NCI-H524 treated with DMSO at 0.1 percent for 48 hours (cell line): ENCODE data around the gene POU5F1.
"Not testable (repeated sequence)": the region's sequence is repeated elsewhere in the genome, so short reads cannot be mapped to it uniquely, and the experiment has no call there.

Experiments
- DNase-seq: peaks from one replicate; lab custom pipeline; 2025; lab: John Stamatoyannopoulos, UW

The POU5F1 gene

DNA sequence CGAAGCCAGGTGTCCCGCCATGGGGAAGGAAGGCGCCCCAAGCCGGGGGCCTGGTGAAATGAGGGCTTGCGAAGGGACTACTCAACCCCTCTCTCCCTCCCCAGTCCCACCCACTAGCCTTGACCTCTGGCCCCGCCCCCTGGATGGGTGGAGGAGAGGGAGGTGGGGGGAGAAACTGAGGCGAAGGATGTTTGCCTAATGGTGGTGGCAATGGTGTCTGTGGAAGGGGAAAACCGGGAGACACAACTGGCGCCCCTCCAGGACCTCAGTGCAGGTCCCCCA is at the start of gene POU5F1:
TSS of gene POU5F1 (minus strand) at position 83 of the 282 bp plus-strand sequence. CDS start at position 21, 62 bp downstream.
- no peak for DNase-seq

DNA sequence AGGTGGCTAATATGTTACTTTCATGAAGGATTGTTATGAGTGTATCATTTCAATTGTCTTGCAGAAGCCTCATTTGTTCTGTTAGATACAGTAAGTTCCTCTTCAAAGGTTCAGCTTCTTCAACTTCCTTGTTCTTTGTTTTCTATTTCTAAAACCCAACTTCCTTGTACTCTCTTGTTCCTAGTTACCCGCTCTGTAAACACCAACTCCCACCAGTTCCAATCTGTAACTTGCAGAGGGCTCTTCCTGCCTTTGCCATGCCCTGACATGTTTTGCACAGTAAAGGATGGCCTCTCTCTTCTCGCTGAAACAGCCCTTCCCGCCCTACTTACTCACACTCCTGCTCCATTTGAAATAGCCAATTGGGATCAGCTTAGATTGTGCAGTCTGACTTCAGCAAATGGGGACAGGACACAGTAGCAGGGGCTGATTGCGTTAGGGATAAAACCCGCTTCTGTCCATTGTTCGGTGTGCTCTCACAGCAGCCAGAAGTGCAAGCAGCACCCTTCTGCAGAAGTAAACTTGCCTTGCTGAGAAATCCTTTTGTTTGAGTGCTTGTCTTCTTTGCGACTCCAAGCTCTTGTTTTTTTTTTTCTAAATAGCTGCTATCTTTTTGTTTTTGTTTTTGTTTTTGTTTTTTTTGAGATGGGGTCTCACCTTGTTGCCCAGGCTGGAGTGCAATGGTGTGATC is 45.9 kb upstream of the POU5F1 start:
- DNase-seq, result no peak

DNA sequence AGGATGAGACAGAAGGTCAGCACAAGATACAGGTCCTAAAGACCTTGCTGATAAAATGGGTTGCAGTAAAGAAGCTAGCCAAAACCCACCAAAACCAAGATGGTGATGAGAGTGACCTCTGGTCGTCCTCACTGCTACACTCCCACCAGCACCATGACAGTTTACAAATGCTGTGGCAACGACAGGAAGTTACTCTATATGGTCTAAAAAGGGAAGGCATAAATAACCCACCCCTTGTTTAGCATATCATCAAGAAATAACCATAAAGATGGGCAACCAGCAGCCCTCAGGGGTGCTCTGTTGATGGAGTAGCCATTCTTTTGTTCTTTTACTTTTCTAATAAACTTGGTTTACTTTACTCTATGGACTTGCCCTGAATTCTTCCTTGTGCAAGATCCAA is 44.7 kb upstream of the POU5F1 start:
- not testable (repeated sequence) for DNase-seq

DNA sequence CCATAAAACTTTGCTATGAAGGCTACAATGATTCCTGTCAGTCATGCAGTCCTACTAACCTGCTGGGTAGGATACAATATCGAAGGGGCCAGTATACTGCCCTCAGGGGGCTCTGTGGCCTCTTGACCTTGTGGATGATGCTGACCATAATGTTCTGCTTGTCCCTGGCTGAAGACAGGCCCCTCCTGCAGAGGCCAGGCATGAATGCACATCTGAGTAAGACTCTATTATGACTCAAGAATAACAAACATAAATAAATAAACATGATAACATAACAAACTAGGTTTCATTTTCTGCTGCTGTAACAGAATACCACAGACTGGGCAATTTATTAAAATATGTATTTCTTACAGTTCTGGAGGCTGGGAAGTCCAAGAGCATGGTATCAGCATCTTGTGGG is 44.0 kb upstream of the POU5F1 start:
- no peak for DNase-seq

- DNase-seq, result no peak
These were observed 40.5 kb upstream of the POU5F1 start for GRCh38 chr6:31210741-31211532.

- no peak for DNase-seq
These were observed 39.6 kb upstream of the POU5F1 start for GRCh38 chr6:31210123-31210522.

DNA sequence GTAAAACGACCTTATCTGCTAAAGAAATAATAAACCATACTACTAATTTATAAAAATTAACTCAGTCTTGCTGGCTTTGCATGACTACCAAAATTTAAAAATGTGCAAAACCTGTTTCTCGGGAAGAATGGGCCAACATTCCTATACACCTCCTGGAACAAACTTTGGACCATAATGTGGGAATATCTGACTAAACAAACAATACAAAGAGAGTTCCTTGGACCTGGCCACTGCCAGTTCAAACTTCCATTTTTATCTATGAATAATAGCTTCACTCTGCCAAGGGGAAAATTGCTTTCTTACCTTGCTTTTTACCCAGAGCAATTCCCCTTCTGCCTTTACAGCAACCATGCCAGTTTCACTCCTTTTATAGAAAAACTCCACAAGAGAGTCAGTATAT is 38.7 kb upstream of the POU5F1 start:
- no peak for DNase-seq

GRCh38 chr6:31208506-31208905 is 38.0 kb upstream of the POU5F1 start:
- no peak for DNase-seq

- DNase-seq, result no peak
These were observed 35.2 kb upstream of the POU5F1 start for GRCh38 chr6:31205638-31206037.

- no peak for DNase-seq
These were observed 34.3 kb upstream of the POU5F1 start for GRCh38 chr6:31204751-31205145.

GRCh38 chr6:31203345-31203979 is 33.0 kb upstream of the POU5F1 start:
- DNase-seq, result no peak

- no peak for DNase-seq
These were observed 32.0 kb upstream of the POU5F1 start for GRCh38 chr6:31202259-31203166.

DNA sequence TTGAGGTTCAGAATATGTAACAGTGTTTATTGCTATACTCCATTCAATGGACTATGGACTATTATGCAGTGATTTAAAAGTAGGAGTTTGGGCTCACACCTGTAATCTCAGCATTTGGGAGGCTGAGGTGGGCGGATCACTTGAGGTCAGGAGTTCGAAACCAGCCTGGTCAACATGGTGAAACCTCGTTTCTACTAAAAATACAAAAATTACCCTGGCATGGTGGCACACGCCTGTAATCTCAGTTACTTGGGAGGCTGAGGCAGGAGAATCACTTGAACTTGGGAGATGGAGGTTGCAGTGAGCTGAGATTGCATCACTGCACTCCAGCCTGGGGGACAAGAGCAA is 28.6 kb upstream of the POU5F1 start:
- DNase-seq, result not testable (repeated sequence)

DNA sequence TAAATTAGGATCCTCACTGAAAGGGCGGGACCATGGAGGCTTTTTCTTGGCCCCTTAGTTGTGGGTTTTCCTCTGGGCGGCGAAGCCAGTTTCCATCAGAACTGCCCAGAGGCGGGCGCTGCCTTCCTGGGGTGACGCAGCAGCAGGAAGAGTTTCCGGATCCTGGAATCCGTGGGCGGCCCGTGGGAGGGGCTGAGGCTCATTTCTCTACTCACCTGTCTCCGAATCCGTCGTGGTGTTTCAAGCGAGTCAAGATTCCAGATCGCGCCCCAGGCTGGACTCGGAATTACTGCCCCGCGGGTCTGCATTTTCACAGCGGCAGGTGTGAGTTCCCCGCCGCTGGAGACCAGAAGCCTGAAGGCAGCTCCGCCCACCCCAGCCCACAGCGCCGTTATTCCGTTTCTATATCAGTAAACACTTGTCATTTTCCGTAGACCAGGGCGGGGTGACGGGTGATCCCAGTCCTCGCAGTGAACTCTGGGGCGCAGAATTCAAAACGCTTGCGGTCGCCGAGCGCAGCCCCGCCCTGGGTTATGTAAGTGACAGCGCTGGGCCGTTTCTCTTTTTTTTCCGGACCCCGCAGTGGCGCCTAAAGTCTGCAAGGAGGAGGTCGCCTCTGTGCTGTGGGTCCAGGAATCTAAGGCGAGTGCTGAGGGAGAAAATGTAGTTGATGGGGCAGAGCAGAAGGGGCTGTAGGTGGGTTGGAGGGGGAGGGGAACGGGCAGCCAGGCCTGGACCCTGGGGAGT is 27.2 kb upstream of the POU5F1 start:
- no peak for DNase-seq

DNA sequence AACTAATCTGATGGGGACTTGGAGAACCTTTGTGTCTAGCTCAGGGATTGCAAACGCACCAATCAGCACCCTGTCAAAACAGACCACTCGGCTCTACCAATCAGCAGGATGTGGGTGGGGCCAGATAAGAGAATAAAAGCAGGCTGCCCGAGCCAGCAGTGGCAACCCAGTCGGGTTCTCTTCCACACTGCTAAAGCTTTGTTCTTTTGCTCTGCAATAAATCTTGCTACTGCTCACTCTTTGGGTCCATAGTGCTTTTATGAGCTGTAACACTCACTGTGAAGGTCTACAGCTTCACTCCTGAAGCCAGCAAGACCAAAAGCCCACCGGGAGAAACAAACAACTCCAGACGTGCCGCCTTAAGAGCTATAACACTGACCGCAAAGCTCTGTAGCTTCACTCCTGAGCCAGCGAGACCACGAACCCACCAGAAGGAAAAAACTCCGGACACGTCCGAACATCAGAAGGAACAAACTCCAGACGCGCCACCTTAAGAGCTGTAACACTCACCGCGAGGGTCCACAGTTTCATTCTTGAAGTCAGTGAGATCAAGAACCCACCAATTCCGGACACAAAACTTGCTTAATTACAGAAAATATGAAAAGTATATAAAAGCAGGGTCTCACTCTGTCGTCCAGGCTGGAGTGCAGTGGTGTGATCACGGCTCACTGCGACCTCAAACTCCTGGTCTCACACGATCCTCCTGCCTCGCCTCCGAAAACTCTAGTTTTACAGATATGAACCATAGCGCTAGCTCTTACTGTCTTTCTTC is 26.0 kb upstream of the POU5F1 start:
- DNase-seq, result not testable (repeated sequence)

DNA sequence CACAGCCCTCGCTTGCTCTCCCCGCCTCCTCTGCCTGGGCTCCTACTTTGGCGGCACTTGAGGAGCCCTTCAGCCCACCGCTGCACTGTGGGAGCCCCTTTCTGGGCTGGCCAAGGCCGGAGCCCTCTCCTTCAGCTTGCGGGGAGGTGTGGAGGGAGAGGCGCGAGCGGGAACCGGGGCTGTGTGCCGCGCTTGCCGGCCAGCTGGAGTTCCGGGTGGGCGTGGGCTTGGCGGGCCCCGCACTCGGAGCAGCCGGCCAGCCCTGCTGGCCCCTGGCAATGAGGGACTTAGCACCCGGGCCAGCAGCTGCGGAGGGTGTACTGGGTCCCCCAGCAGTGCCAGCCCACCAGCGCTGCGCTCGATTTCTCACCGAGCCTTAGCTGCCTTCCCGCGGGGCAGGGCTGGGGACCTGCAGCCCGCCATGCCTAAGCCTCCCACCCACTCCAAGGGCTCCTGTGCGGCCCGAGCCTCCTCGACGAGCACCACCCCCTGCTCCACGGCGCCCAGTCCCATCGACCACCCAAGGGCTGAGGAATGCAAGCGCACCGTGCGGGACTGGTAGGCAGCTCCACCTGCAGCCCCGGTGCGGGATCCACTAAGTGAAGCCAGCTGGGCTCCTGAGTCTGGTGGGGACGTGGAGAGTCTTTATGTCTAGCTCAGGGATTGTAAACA is 25.0 kb upstream of the POU5F1 start:
- DNase-seq, result not testable (repeated sequence)

- no peak for DNase-seq
These were observed 23.8 kb upstream of the POU5F1 start for GRCh38 chr6:31194061-31194834.

DNA sequence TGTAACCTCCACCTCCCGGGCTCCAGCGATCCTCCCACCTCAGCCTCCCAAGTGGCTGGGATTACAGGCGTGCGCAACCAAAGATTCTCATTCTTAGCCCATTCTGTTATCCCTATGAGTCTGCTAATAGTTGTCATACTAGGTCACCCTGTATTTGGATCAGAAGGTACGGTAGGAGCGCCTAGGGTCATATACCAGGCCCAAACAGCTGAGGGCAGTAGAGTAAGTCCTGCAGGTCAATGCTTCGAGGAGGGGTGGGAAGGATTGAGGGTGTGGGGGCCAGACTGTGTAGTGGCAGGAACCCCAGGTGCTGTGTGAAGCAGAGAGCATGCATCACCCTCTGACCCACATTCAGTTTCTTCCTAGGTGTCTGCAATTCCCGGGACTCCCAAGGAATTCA is 22.7 kb upstream of the POU5F1 start:
- DNase-seq, result no peak

- not testable (repeated sequence) for DNase-seq
These were observed 22.1 kb upstream of the POU5F1 start for GRCh38 chr6:31192431-31193105.
